Omental fat pad (tissue), 4 donors: ENCODE measurements around the gene CFAP45. TPM values are rescaled to one million over a fixed set of nuclear protein-coding genes. Genes with fewer than 3 reads are reported as not detected.

ENCODE experiments used
- ATAC-seq: fragments of 150-250 bp; one replicate; pipeline ENCODE4 v1.9.1; 2016; ENCODE audit warnings: mild to moderate bottlenecking, moderate library complexity; ENCODE audit not compliant: low FRiP score
- DNase-seq: peaks from one replicate; pipeline ENCODE4 v3.0.0-alpha.2; 2019; ENCODE audit warnings: low spot score
- total RNA-seq, 4 donors: library from RNA; depleted of rRNA; stranded (reverse); fragments of >200 nt; gene quantifications; one replicate each; pipeline ENCODE4 v1.1.0, GENCODE V29; 2016
- TF ChIP-seq, protein P1 (sequence below), 3 donors: fragments of 450-650 bp; IDR thresholded peaks; one replicate each; pipeline ENCODE4 v1.5.1; 2016 to 2017; ENCODE audit warnings: antibody characterized with exemption in 3 of 3, mild to moderate bottlenecking in 3 of 3, moderate library complexity in 2 of 3

The CFAP45 gene
- total RNA-seq, 4 donors from 2014 or later: 0.84 to 5.3 (median 0.95) TPM; not detected in 1

DNA sequence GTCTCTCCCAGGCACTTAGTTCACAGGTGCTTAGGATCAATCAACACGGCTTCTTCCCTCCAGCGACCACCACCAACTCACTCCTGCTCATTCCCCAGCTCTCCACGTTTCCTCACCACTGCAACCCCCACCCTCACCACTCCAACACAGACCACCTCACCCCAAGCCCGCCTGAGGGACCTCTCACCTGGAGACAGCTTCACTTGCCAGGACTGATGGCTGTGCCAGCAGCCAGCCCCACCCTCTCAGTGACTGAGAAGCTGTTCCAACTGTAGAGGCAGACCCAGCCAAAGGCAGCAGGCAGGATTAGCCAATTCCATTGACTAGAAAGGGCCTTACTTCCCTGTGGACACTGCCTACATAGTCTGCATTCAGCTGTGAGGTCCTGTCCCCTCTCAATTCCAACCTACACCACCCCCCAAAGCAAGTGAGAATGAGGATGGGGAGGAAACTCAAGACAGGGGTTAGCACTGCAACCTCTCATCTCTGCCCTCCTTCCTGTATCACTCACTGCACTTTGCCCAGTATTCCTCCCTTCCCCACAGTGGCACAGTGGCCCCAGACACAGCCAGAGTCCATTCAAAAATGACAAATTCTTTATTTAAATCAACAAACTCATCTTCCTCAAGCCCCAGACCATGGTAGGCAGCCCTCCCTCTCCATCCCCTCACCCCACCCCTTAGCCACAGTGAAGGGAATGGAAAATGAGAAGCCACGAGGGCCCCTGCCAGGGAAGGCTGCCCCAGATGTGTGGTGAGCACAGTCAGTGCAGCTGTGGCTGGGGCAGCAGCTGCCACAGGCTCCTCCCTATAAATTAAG is 17.8 kb upstream of the CFAP45 start:
- ATAC-seq (no peak), DNase-seq (no peak)
- TF ChIP-seq, protein P1, sequence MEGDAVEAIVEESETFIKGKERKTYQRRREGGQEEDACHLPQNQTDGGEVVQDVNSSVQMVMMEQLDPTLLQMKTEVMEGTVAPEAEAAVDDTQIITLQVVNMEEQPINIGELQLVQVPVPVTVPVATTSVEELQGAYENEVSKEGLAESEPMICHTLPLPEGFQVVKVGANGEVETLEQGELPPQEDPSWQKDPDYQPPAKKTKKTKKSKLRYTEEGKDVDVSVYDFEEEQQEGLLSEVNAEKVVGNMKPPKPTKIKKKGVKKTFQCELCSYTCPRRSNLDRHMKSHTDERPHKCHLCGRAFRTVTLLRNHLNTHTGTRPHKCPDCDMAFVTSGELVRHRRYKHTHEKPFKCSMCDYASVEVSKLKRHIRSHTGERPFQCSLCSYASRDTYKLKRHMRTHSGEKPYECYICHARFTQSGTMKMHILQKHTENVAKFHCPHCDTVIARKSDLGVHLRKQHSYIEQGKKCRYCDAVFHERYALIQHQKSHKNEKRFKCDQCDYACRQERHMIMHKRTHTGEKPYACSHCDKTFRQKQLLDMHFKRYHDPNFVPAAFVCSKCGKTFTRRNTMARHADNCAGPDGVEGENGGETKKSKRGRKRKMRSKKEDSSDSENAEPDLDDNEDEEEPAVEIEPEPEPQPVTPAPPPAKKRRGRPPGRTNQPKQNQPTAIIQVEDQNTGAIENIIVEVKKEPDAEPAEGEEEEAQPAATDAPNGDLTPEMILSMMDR (IDR thresholded peaks at IDR 0.05): no peak

GRCh38 chr1:159916242-159917051 is 16.5 kb upstream of the CFAP45 start:
- TF ChIP-seq, protein P1 (IDR thresholded peaks at IDR 0.05): no peak
- ATAC-seq (no peak), DNase-seq (no peak)

DNA sequence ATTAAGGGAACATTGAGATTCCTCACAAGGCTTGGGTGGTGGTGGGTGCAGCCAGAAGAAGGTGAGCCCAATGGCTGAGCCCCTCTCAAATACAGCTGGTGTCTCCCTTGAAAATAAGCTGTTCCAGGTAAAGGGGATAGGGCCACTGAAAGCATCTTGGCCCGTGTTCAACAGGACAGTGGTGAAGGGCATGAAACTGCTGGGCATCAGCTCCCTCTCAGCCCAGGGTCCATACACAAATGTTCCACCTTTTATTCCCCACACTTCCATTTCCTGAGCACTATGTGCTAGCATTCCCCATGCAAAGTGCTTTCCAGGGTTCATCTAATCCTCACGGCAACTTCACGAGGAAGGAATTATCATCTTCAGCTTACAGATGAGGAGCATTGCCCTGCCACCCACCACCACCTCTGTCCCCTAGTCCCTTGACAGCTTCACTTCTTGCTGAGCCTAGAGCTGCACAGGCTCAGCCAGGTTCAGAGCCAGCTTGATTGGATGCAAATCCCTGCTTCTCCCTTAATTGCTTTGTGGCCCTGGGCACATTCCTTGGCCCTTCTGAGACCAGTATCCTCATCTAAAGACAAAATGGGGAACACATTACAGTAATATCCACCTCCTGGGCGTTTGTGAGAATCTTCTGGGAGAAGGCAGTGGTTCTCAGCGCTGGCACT is 15.7 kb upstream of the CFAP45 start:
- ATAC-seq (no peak), DNase-seq (no peak)
- TF ChIP-seq, protein P1 (IDR thresholded peaks at IDR 0.05): no peak

DNA sequence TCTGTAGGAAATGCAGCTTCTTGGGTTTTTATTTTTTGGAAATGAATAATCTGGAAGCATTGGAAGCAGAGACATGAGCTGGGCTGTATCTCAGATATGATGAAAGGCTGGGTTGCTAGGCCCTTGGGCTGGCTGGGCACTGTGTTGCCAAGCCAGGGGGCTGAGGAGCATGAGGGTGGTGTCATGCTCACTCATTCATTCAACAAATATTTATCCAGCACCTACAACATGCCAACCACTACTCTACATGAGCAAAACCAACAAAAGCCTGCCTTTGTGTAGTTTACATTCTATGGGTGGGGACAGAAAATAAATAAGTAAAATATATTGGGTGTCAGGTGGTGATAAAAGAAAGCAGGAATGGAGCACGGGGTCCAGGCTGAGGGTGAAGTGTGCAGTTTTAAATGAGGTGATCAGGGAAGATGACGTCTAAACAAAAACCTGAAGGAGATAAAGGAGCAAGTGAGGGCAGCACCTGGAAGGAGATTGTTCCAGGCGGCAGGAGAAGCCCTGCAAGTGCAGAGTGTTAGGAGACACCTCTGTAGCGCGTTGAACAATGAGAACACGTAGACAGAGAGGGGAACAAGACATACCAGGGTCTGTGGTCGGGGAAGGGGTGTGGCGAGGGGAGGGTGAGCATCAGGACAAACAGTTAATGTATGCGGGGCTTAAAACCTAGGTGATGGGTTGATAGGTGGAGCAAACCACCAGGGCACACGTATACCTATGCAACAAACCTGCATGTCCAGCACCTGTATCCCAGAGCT is 14.5 kb upstream of the CFAP45 start:
- TF ChIP-seq, protein P1 (IDR thresholded peaks at IDR 0.05): no peak
- ATAC-seq (peak; percentile 21), DNase-seq (no peak)

- peak; percentile 22 for ATAC-seq
- DNase-seq: no peak
- TF ChIP-seq, protein P1 (IDR thresholded peaks at IDR 0.05): no peak
Measured at GRCh38 chr1:159913451-159914192, 13.7 kb upstream of the CFAP45 start.
